Naive B cell (primary cell): ENCODE measurements around the gene SLC30A7. TPM values are rescaled to one million over a fixed set of nuclear protein-coding genes. Genes with fewer than 3 reads are reported as not detected.
"Not testable (repeated sequence)": the region's sequence is repeated elsewhere in the genome, so short reads cannot be mapped to it uniquely, and the experiment has no call there.

Experiments used
- ATAC-seq, 2 donors: fragments of 150-1000 bp; cut with Tn5 transposase; 2 replicates each; pipeline ENCODE4 v1.10.0; 2021; ENCODE audit warnings: low read depth in 2 of 2, mild to moderate bottlenecking in 2 of 2, moderate library complexity in 2 of 2
- DNase-seq: peaks from one replicate; pipeline ENCODE4 v3.0.0; 2022
- H3K27ac Mint-ChIP-seq, 6 donors: one replicate each; pipeline ENCODE4 v1.8.0; 2020 to 2022; ENCODE audit warnings: mild to moderate bottlenecking in 6 of 6, mixed read lengths in 6 of 6, moderate library complexity in 5 of 6, inconsistent platforms in 2 of 6
- H3K27me3 Mint-ChIP-seq, 3 donors: one replicate each; pipeline ENCODE4 v1.8.0; 2021 to 2022; ENCODE audit warnings: mixed read lengths in 3 of 3, mild to moderate bottlenecking in 1 of 3
- H3K36me3 Mint-ChIP-seq, 2 donors: one replicate each; pipeline ENCODE4 v1.8.0; 2020 to 2022; ENCODE audit warnings: mixed read lengths in 2 of 2, inconsistent platforms in 1 of 2, mild to moderate bottlenecking in 1 of 2
- H3K4me1 Mint-ChIP-seq, 3 donors: one replicate each; pipeline ENCODE4 v1.8.0; 2020 to 2022; ENCODE audit warnings: mixed read lengths in 3 of 3, inconsistent platforms in 1 of 3, mild to moderate bottlenecking in 1 of 3, moderate library complexity in 1 of 3
- H3K4me3 Mint-ChIP-seq, 8 donors: one replicate each; pipeline ENCODE4 v1.8.0; 2020 to 2022; ENCODE audit warnings: mild to moderate bottlenecking in 8 of 8, mixed read lengths in 8 of 8, moderate library complexity in 8 of 8, inconsistent platforms in 2 of 8
- H3K9me3 Mint-ChIP-seq, 7 donors: one replicate each; pipeline ENCODE4 v1.8.0; 2020 to 2022; ENCODE audit warnings: mixed read lengths in 7 of 7, mild to moderate bottlenecking in 5 of 7, inconsistent platforms in 2 of 7, moderate library complexity in 1 of 7
- polyA plus RNA-seq, 6 donors: library from polyadenylated mRNA; unstranded; fragments of 300-500 nt; fragmentation: Illumina TruSeq; gene quantifications; one replicate each; pipeline ENCODE4 v1.2.3, GENCODE V29; 2021; ENCODE audit warnings: low read depth in 6 of 6

Gene SLC30A7
- polyA plus RNA-seq, 6 donors from 2014 or later = 0.68 to 10.2 (median 8.4) TPM

- Mint-ChIP-seq H3K4me1 (peaks cover 44 to 75% (median 74%) of the 10 kb centered on the region in 3 donors), H3K36me3 (peaks cover 25 to 51% of the 10 kb centered on the region in 2 donors), H3K4me3 (peak overlapping the region; percentile 31 to 88 (median 70)), H3K9me3 (peaks cover 4 to 37% (median 30%) of the 10 kb centered on the region in 7 donors), H3K27ac (peak overlapping the region; percentile 67 to 87 (median 81))
- peak; percentile 97 to 98 for ATAC-seq
- DNase-seq = peak; percentile 75
- H3K27me3 Mint-ChIP-seq = not testable (repeated sequence)
Observed at GRCh38 chr1:100949515-100950158, 53.7 kb downstream of the SLC30A7 start.

- no peak for ATAC-seq
- Mint-ChIP-seq H3K4me1 (peaks cover 44 to 75% (median 74%) of the 10 kb centered on the region in 3 donors), H3K36me3 (peaks cover 25 to 51% of the 10 kb centered on the region in 2 donors), H3K4me3 (peak overlapping the region in 7 of 8 donors; percentile 31 to 87 (median 42)), H3K9me3 (peaks cover 4 to 35% (median 30%) of the 10 kb centered on the region in 7 donors), H3K27me3 (no peaks in the 10 kb centered on the region), H3K27ac (peak overlapping the region in 5 of 6 donors; percentile 36 to 94 (median 87))
- DNase-seq = no peak
Observed at GRCh38 chr1:100950337-100950736, 54.4 kb downstream of the SLC30A7 start.

GRCh38 chr1:100950781-100951180, 54.9 kb downstream of the SLC30A7 start:
- peaks cover 4 to 34% (median 30%) of the 10 kb centered on the region in 7 donors for H3K9me3 Mint-ChIP-seq
- H3K27me3 Mint-ChIP-seq = no peaks in the 10 kb centered on the region
- H3K27ac Mint-ChIP-seq = peak overlapping the region in 5 of 6 donors; percentile 41 to 94 (median 81)
- H3K4me1 Mint-ChIP-seq = peaks cover 44 to 73% (median 70%) of the 10 kb centered on the region in 3 donors
- ATAC-seq (no peak), DNase-seq (no peak)
- peak overlapping the region in 6 of 8 donors; percentile 33 to 68 (median 42) for H3K4me3 Mint-ChIP-seq
- H3K36me3 Mint-ChIP-seq = peaks cover 25 to 51% of the 10 kb centered on the region in 2 donors

- H3K27ac Mint-ChIP-seq = peak overlapping the region in 4 of 6 donors; percentile 20 to 81 (median 37)
- H3K27me3 Mint-ChIP-seq = no peaks in the 10 kb centered on the region
- H3K4me1 Mint-ChIP-seq = peaks cover 38 to 58% (median 56%) of the 10 kb centered on the region in 3 donors
- DNase-seq = no peak
- H3K9me3 Mint-ChIP-seq = peaks cover 4 to 23% (median 20%) of the 10 kb centered on the region in 7 donors
- peaks cover 20 to 41% of the 10 kb centered on the region in 2 donors for H3K36me3 Mint-ChIP-seq
- H3K4me3 Mint-ChIP-seq = peak overlapping the region in 1 of 8 donors; percentile 42
- ATAC-seq = no peak
Observed at GRCh38 chr1:100952104-100952745, 56.3 kb downstream of the SLC30A7 start.

GRCh38 chr1:100952970-100953369, 57.1 kb downstream of the SLC30A7 start:
- Mint-ChIP-seq H3K9me3 (peaks cover 0 to 16% (median 12%) of the 10 kb centered on the region in 7 donors), H3K36me3 (peaks cover 18 to 35% of the 10 kb centered on the region in 2 donors), H3K4me1 (peaks cover 32 to 51% (median 51%) of the 10 kb centered on the region in 3 donors), H3K27ac (peak overlapping the region in 3 of 6 donors; percentile 15 to 81 (median 20))
- H3K27me3 Mint-ChIP-seq, DNase-seq, H3K4me3 Mint-ChIP-seq, ATAC-seq: not testable (repeated sequence)

GRCh38 chr1:100953960-100954730, 58.3 kb downstream of the SLC30A7 start:
- H3K9me3 Mint-ChIP-seq = peaks cover 0 to 16% (median 7%) of the 10 kb centered on the region in 7 donors
- ATAC-seq (no peak), DNase-seq (no peak)
- no peak overlapping the region for H3K4me3 Mint-ChIP-seq
- no peaks in the 10 kb centered on the region for H3K27me3 Mint-ChIP-seq
- H3K4me1 Mint-ChIP-seq = peaks cover 22 to 41% (median 40%) of the 10 kb centered on the region in 3 donors
- H3K36me3 Mint-ChIP-seq = peaks cover 18 to 27% of the 10 kb centered on the region in 2 donors
- peak overlapping the region in 5 of 6 donors; percentile 37 to 81 (median 51) for H3K27ac Mint-ChIP-seq

- Mint-ChIP-seq H3K36me3 (peaks cover 18 to 27% of the 10 kb centered on the region in 2 donors), H3K27ac (no peak overlapping the region), H3K4me1 (peaks cover 23 to 34% (median 32%) of the 10 kb centered on the region in 3 donors), H3K9me3 (peaks cover 0 to 16% (median 6%) of the 10 kb centered on the region in 7 donors), H3K27me3 (no peaks in the 10 kb centered on the region), H3K4me3 (no peak overlapping the region)
- ATAC-seq (no peak), DNase-seq (no peak)
Observed at GRCh38 chr1:100955322-100955721, 59.4 kb downstream of the SLC30A7 start.

- H3K9me3 Mint-ChIP-seq = peaks cover 0 to 8% (median 0%) of the 10 kb centered on the region in 7 donors
- ATAC-seq (no peak), DNase-seq (no peak)
- H3K4me3 Mint-ChIP-seq = no peak overlapping the region
- peaks cover 22 to 29% (median 25%) of the 10 kb centered on the region in 3 donors for H3K4me1 Mint-ChIP-seq
- peak overlapping the region in 1 of 6 donors; percentile 18 for H3K27ac Mint-ChIP-seq
- peaks cover 25 to 27% of the 10 kb centered on the region in 2 donors for H3K36me3 Mint-ChIP-seq
- no peaks in the 10 kb centered on the region for H3K27me3 Mint-ChIP-seq
Observed at GRCh38 chr1:100959502-100960060, 63.7 kb downstream of the SLC30A7 start.

- peaks cover 22 to 29% (median 25%) of the 10 kb centered on the region in 3 donors for H3K4me1 Mint-ChIP-seq
Observed at GRCh38 chr1:100960098-100960497, 64.2 kb downstream of the SLC30A7 start.

GRCh38 chr1:100968621-100969020, 72.7 kb downstream of the SLC30A7 start:
- Mint-ChIP-seq H3K27me3 (no peaks in the 10 kb centered on the region), H3K36me3 (peaks cover 15 to 16% of the 10 kb centered on the region in 2 donors), H3K4me1 (peaks cover 23 to 25% (median 24%) of the 10 kb centered on the region in 3 donors), H3K27ac (peak overlapping the region in 1 of 6 donors; percentile 81), H3K4me3 (no peak overlapping the region), H3K9me3 (no peaks in the 10 kb centered on the region)
- ATAC-seq (no peak), DNase-seq (no peak)

More at GRCh38 chr1:100960098-100960497, 64.2 kb downstream of the SLC30A7 start:
- H3K36me3 Mint-ChIP-seq = peaks cover 25 to 28% of the 10 kb centered on the region in 2 donors
- H3K4me3 Mint-ChIP-seq = no peak overlapping the region
- no peaks in the 10 kb centered on the region for H3K27me3 Mint-ChIP-seq
- peak overlapping the region in 1 of 6 donors; percentile 3 for H3K27ac Mint-ChIP-seq
- no peak for ATAC-seq
- H3K9me3 Mint-ChIP-seq = peaks cover 0 to 8% (median 0%) of the 10 kb centered on the region in 7 donors
- DNase-seq = no peak

- H3K4me3 Mint-ChIP-seq = no peak overlapping the region
- no peaks in the 10 kb centered on the region for H3K27me3 Mint-ChIP-seq
- no peak for DNase-seq
- H3K36me3 Mint-ChIP-seq = peaks cover 18 to 20% of the 10 kb centered on the region in 2 donors
- no peaks in the 10 kb centered on the region for H3K9me3 Mint-ChIP-seq
- H3K4me1 Mint-ChIP-seq = peaks cover 21 to 28% (median 25%) of the 10 kb centered on the region in 3 donors
- ATAC-seq = no peak
- no peak overlapping the region for H3K27ac Mint-ChIP-seq
Observed at GRCh38 chr1:100969327-100969726, 73.4 kb downstream of the SLC30A7 start.

GRCh38 chr1:100971021-100971420, 75.1 kb downstream of the SLC30A7 start:
- peaks cover 19 to 22% of the 10 kb centered on the region in 2 donors for H3K36me3 Mint-ChIP-seq
- no peaks in the 10 kb centered on the region for H3K27me3 Mint-ChIP-seq
- peak overlapping the region in 2 of 6 donors; percentile 40 to 68 for H3K27ac Mint-ChIP-seq
- no peak overlapping the region for H3K4me3 Mint-ChIP-seq
- H3K9me3 Mint-ChIP-seq = no peaks in the 10 kb centered on the region
- no peak for ATAC-seq
- peaks cover 21 to 30% (median 22%) of the 10 kb centered on the region in 3 donors for H3K4me1 Mint-ChIP-seq
- DNase-seq = no peak
